Fibroblast of peridontal ligament (primary cell): ENCODE measurements around the gene HSD11B1.
"Not testable (repeated sequence)": the region's sequence is repeated elsewhere in the genome, so short reads cannot be mapped to it uniquely, and the experiment has no call there.

Experiments used
- DNase-seq: peaks from one replicate; pipeline ENCODE4 v3.0.0-alpha.2; 2010; ENCODE audit errors: extremely low read depth

HSD11B1 gene

DNA sequence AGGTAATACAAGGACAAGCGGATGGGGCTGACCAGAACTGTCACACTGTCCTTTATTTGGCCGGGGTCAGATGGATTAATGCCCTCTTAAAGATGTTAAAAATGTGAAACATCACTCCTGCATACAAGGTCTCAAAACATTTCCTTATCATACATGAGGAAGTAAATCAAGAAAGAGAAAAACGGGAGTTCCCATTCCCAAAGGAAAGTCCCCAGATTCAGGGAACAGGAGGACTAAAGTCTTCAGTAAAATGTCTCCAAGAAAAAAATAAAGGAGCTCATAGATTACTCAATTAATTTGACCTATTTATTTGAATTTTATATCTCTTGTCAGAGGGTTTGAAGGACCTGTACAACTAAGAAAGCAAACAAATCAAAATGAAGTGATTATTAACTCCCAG is 13.4 kb upstream of the HSD11B1 start:
- DNase-seq: no peak

DNA sequence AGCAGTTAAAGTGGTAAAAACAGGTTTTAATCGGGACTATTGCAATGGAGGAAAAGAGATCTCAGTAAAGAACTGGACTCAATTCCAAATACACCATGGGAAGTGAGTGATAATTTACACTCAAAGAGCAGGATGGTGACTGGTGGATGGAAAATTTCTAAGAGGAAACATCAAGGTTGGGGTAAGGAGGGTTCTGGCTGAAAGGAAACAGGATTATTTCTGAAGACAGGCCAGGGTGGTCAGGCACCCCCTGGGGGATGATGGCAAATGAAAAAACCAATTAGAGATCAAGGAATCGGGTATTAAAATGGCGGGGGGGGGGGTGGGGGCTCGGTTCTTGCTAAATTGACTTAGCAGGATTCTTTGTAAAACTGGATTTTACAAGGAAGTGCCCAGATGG is 12.3 kb upstream of the HSD11B1 start:
- no peak for DNase-seq

DNA sequence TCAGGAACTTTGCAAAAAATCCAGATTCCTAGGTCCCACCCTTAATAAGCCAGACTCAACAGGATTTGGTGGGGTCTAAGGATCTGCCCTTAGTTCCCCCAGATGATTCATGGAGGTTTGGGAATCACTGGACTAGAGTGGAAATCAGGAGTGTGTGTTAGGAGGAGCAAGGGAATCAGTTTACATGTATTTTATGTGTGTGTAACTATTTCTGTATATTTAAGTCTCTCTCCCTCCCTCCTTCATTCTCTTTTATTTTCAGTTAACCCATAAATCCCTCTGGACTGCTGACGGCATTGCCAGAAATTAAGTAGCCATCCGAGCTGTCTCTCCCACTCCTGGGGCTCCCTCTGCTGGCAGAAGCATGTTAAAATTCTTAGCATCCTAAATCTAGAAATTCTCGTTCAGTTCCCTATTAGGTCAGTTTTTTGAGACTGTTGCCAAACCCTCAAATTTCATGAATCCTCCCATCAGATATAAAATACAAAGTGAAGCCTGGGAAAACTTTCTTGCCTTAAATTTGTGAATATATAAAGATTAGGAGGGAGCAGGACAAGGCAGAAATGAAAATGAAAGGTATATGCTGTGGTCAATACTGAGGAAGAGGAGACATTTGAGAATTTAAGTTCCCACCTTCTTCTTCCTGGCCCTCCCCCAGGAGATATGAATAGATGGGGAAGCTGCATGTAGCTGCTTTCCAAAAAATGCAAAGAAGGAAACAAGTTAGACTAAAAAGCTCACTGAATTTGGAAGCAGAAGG is 11.7 kb upstream of the HSD11B1 start:
- DNase-seq: peak; percentile 88

DNA sequence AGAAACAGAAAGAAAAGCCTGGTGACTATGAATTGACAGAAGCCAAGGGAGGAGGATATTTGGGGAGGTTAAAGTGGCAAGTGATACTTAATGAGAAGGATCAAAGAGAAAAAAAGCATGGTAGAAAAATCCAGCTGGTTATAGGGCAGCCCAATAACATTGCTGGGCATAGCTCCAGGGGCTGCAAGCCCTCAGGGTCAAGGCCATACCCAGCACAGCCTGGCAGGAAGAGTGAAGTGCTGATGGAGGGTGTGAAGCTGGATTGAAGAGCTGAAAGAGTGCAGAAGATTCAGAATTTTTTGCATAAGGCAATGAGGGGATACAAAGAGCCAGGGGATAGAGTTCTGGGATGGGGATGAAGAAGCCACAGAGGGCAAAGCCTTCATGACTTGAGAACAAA is 8.0 kb upstream of the HSD11B1 start:
- no peak for DNase-seq

DNA sequence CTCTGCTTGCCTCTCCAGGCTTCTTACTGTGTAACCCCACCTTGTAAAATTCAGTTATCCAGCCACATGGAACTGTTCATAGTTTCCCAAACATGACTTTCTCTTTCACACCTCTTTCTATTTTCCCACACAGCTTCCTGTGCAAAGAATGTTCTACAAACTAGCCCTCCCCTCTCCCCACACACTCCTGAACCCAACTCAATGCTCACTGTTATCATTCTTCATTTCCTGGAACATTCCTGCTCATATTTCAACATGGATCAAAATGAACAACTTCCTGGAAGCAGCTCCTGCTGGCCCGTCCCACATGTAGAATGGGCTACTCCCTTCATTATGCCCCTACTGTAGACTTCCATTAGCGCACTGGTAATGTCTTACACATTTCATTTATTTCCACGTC is 7.5 kb upstream of the HSD11B1 start:
- no peak for DNase-seq

DNA sequence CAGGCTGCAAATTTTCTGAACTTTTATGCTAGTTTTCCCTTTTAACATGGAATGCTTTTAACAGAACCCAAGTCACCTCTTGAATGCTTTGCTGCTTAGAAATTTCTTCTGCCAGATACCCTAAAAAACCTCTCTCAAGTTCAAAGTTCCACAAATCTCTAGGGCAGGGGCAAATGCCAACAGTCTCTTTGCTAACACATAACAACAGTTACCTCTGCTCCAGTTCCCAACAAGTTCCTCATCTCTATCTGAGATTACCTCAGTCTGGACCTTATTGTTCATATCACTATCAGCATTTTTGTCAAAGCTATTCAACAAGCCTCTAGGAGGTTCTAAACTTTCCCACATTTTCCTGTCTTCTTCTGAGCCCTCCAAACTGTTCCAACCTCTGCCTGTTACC is 4.0 kb upstream of the HSD11B1 start:
- not testable (repeated sequence) for DNase-seq

DNA sequence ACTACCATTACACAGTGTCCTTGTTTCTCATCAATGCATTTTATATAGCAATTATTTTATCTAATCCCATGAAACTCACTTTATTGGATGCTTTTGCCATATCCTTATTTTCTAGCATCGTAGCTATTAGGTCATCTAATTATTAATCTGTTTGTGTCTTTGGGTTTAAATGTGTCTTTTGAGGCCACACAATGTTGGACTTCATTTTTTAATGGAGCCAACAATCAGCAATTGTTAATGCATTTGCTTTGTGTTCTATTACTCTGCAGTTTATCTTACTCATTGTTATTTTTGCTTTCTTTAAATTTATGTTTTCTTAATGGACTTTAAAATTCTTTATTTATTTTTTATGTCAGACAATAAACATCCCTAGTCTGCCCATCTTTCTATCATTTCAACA is 1.8 kb upstream of the HSD11B1 start:
- DNase-seq: no peak

DNA sequence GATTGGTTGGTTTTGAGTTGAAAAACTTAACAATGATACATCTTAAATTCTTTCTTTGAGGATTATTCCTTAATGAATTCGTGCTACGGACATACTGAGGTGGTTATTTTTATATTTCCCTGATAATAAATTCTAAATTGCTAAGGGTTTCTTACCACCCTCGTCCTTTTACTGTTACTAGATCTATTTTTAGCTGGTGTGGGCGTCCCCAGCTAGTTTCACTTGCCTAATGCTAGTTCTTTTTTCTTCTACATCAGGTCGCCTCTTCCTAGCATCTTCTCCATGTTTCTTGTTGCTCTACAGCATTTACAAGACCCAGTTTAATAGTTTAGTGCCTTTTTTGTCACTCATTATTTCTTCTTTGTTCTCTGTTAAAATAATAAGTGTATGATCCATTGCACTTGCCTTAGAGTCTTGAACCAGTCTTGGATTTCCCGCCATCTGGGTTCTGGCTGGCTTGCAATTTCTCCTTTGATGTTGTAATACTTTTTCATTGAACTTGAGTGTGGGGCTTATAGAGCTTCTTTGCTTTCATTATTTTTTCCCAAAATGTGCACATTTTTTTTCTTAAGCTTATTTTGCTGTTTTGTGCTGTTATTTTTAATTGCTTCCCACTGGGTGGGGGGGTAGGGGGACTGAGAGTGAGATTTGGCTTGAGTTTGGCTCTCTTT is 677 bp upstream of the HSD11B1 start:
- no peak for DNase-seq

DNA sequence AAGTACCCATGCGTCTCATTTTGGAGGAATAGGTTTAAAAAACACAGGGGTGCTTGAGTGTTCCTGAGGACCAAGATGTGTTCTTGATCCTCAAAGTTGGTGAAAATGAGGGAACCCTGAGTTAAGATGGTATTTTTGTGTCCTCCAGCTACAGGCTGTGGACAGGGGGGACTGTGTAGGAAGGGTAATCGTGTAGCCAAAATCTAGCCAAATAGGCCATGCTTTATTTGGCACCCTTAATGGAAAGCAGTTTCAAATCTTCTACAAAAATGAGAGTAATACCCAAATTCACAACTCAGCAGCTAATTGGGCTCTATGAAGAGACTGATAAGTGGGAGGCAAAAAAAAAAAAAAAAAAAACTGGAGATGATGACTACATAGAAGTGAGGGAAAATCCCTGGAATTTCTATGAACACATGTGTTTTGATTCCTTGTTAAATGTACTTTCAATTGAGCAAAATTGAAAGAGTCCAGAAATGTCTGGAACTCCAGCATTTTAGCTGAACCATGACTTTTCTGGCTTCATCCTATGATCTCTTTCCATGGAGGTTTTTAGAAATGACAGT is 470 bp downstream of the HSD11B1 start:
- no peak for DNase-seq

DNA sequence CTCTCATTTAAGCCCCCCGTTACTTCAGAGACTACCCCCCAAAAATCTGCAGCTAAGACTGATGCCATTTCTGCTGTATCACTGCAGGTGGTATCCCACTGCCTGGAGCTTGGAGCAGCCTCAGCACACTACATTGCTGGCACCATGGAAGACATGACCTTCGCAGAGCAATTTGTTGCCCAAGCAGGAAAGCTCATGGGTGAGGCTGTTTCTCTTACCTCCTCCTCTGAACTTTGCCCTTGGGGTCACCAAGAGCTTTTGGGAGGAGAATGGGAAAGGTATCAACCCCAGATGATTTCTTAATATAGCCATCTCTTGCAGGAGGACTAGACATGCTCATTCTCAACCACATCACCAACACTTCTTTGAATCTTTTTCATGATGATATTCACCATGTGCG is 2.0 kb downstream of the HSD11B1 start:
- no peak for DNase-seq

DNA sequence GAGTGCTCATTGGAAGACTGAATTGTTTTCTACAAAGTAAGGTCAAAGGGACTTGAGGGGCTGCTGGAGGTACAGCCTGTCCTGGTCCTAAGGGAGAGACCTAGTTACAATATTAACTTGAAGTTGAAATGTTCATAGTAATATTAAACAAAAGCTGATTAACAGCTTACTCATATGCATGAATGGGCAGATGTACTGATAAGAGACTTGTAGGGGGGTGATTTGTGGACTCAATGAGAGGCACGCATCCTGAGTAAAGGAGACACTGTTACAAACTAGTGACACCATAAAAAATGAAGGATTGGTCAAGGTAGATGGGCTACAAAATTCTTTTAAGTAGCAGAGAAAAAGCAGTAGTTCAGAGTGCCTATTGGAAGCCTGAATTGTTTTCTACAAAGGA is 2.7 kb downstream of the HSD11B1 start:
- no peak for DNase-seq

DNA sequence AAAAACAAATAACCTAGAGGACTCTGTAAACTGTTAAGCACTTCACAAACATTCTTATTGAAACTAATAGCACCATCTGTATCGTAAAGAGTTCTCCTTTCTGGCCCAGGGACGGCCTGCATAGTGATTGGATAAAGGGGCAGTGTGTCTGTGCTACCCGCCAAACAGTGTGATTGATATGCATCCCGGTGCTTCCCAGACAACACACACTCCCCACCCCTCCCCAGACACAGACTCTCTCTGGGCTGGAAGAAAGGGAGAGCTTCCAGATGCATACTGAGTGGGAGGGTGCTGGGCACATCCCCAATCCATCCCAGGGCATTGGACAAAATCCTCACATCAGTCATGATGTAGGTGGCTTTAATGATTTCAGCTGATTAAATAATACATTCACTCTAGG is 3.7 kb downstream of the HSD11B1 start:
- DNase-seq: no peak

DNA sequence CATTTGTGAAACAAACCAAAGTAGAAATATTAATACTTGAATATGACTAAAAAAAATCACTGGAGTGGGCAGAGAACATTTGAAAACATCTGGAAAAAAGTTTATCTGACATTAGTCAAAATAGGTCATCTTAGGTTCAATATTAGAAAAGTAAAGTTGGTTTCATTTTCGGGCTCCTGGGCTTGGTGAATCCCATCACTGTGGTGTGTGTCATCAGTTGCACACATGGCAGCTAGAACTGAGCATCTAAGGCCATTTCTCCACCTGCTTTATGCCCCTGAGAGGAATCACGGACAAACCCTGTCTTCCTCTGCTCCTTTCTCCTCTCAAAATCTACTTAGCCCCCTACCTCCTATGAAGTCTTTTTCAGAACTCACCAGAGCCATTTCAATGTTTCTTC is 5.4 kb downstream of the HSD11B1 start:
- no peak for DNase-seq

DNA sequence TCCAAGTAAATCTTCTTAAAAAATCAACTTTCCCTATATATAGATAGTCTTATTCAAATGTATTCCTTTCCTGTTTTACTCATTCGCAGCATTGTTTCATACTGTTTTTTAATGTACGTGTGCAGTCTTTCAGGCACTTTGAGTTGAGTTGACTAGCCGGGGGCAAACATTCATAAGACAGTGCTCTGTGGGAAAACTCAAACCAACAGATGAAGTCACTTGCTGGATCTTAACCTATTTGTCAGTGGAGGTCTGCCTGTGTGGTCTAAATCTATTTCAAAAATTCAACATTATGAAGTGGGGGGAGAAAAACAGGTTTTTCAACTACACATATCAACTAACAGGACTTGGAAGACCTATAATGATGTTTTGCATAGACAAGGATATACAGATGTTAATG is 6.2 kb downstream of the HSD11B1 start:
- DNase-seq: no peak

DNA sequence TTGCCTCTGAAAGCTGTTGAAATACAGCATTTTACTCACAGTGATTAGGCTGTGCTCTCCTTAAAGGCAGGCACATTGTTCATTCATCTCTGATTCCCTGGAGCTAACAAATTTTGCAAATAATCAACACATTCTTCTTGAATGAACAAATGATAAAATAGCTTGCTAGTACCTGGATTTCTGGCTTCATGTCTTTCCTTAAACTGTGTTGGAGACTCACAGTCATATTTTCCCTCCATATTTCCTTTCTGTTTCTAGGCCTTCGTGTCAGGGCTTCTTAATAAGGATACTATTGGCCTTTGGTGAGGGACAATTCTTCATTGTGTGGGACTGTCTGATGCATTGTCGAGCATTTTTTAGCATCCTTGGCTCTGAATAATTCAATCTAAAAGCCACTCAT is 9.7 kb downstream of the HSD11B1 start:
- no peak for DNase-seq

DNA sequence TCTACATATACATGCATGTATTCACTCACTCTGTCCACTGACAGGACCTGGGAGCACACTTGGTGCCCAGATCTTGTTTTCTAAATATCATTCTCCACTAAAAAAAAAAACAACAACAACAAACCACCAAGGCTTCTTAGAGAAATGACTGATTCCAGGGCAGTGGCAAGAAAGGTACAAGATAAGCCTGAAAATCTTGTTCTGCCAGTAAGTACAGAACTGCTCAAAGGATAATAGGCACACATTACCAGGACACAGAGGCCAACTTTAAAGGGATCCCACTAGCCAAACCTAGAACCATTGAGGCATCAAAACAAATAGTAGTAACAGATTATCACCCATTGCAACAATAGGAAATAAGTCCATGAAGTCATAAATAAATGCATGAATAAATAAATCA is 10.7 kb downstream of the HSD11B1 start:
- DNase-seq: no peak

DNA sequence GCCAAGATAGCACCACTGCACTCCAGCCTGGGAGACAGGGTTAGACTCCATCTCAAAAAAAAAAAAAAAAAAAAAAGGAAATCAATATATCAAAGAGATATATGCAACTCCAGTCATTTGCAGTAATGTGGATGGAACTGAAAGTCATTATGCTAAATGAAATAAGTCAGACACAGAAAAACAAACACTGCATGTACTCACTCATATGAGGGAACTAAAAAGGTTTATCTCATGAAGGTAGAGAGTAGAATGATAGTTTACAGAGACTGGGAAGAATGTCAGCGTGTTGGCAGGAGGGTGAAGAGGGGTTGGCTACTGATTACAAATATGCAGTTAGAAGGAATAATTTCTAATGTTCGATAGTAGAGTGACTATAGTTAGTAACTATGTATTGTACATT is 13.2 kb downstream of the HSD11B1 start:
- DNase-seq: no peak

DNA sequence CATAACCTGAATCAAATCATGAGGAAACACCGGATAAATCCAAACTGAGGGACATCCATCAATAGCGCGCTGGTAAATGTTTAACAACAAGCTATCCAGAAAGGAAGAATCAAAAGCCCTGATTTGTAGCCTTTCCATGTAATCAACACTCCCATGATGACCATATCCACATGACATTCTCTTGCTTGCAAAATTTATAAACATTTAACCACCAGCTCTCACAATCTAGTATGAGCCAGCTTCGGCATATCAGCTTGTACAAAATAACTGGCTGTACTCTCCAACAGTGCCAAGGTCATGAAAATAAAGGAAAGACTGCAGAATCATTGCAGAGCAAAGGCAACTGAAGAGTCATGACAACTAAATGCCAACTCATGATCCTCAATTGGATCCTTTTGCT is 15.7 kb downstream of the HSD11B1 start:
- peak; percentile 65 for DNase-seq

DNA sequence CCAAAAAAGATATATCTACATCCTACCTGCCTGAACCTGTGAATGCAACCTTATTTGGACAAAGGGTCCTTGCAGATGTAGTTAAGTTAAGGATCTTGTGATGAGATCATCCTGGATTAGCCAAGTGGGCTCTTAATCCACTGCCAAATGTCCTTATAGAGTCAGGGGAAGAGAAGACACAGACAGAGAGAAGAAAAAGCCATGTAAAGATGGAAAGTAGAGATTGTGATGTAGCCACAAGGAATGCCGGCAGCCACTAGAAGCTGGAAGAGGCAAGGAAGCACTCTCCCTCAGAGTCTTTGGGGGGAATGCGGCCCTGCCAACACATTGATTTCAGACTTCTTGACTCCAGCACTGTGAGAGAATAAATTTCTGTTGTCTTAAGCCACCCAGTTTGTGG is 16.2 kb downstream of the HSD11B1 start:
- peak; percentile 19 for DNase-seq

DNA sequence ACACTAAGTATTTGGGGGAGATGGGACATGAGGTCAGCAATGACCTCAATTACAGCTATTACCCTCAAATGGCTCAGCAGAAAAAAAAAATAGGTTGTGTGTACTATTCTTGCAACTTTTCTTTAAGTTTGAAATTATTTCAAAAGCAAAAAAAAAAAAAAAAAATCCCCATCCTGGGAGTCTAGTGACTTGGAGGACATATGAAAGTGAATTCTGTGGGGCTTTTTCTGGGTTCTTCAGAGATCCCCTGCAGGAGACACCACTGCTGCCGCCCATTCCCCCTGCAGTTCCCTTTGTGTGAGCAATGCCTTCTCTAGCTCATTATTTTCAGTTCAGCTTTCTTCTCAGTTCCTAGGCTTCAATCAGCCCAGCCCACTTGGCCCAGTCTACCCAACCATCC is 16.7 kb downstream of the HSD11B1 start:
- no peak for DNase-seq

DNA sequence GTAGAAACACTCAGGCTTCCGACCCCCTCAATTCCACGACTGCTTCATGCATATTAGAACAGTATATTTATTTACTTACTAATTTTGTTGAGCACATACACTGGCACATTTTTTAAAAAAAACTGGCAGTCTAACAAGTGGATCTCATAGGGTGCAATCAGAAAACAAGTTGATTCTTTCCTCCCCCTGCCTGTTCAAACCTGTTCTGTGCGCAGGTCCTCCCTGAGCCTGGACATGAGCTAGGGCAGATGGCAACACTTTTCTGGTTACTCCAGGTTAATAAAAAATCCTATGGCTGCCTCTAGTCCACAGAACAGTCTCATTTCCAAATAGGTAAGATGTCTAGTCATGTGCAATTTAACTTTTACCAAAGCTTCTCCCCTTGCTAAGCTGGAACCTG is 18.6 kb downstream of the HSD11B1 start:
- DNase-seq: no peak

DNA sequence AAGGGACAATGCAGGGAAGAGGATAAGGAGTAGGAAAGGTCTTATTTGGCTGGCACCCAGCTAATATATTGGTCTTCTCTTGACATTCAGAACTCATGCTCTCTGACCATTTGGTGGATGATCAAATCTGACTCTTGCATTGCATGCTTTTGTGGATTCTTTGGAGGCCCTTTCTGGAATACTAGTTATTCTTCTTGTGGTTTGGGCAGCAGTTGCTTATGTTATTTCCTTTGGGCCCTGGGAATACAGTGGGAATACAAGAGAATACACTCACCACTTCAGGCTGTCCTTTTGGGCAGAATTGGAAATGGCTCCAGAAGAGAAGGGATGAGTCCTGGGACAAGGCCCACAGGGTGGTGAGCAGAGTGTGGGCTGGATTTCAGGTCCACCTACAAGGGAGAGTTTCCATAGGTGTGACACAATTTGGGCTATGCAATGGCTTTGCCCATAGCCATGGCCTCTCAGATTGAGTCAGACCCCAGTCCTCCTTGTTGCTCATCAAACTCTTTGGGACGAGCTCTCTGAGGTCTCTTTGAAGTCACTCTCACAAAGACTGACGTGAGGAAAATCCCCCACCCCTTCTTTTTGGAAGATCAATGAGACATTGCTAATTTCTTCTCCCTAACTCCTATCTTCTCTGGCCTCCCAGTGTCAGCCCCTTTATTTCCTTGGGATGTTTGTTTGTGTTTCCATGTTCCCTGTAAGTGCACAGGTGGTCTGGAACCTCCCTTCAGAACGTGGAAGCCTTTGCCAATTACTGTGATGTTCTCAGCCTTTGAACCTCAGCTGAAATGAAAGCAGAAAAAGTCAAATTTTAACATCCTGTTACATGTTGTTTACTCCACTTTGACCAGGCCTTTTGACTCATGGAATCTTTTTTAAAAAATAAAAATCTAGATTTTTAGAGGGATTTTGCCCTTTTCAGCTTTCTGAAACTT is 19.4 kb downstream of the HSD11B1 start:
- DNase-seq: peak; percentile 30
